Spleen (tissue), 7 donors: Measurements from ENCODE around the gene SLC17A4.

Source experiments
- POLR2A ChIP-seq, 3 donors: fragments of 450-650 bp; IDR thresholded peaks; one replicate each; pipeline ENCODE4 v1.5.1; 2017; ENCODE audit warnings: antibody characterized with exemption in 3 of 3, mild to moderate bottlenecking in 1 of 3
- POLR2AphosphoS5 ChIP-seq, 3 donors: sonication (generic); formaldehyde crosslinking; IDR thresholded peaks; one replicate each; pipeline ENCODE4 v1.5.1; 2017; ENCODE audit warnings: antibody characterized with exemption in 3 of 3
- TF ChIP-seq, protein P1 (sequence below), 11 experiments: fragments of 200-600 bp in 7 of 11; fragments of 450-650 bp in 4 of 11; sonication (generic) in 4 of 11; IDR thresholded peaks in 8 of 11; conservative IDR thresholded peaks in 3 of 11; 1 replicate in 7 of 11; 2 replicates in 4 of 11; pipeline versions ENCODE4 v1.4.0 to v1.8.0; 2016 to 2021; ENCODE audit warnings: antibody characterized with exemption in 11 of 11, inconsistent platforms in 4 of 11, mild to moderate bottlenecking in 1 of 11
- donor health status: DM: no; HTN: no; CAD: no; lungs with moderate emphysema.
- donor health status: DM: no; HTN: no; CAD: no.
- donor health status: DM: no; HTN: no; CAD: no.

DNA sequence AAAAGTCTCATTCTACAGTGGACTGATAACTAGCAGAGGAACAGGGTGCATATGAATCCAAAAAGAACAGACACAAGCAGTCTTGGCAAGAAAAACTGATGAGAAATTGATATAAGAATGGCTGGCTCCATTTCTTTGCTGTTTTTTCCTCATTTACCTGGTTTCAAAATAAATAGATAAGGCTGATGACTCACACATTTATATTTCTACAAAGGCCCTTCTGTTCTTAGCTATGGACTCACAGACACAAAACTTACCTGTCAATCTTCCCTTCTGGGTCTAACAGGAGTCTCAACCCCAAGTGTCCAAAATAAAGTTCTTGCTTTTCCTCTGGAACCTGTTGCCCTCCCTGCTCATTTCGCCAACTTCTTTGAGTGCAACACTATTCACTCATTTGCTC lies 941 bp downstream of the SLC17A4 start:
- TF ChIP-seq, protein P1, sequence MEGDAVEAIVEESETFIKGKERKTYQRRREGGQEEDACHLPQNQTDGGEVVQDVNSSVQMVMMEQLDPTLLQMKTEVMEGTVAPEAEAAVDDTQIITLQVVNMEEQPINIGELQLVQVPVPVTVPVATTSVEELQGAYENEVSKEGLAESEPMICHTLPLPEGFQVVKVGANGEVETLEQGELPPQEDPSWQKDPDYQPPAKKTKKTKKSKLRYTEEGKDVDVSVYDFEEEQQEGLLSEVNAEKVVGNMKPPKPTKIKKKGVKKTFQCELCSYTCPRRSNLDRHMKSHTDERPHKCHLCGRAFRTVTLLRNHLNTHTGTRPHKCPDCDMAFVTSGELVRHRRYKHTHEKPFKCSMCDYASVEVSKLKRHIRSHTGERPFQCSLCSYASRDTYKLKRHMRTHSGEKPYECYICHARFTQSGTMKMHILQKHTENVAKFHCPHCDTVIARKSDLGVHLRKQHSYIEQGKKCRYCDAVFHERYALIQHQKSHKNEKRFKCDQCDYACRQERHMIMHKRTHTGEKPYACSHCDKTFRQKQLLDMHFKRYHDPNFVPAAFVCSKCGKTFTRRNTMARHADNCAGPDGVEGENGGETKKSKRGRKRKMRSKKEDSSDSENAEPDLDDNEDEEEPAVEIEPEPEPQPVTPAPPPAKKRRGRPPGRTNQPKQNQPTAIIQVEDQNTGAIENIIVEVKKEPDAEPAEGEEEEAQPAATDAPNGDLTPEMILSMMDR (IDR thresholded peaks at IDR 0.05 in 8 of 11, conservative IDR thresholded peaks at IDR 0.05 in 3 of 11) = no peak
- TF ChIP-seq POLR2A (IDR thresholded peaks at IDR 0.05) (no peak), POLR2AphosphoS5 (IDR thresholded peaks at IDR 0.05) (no peak)
